H9 (cell line): ENCODE results near the gene NR1I2. TPM values are rescaled to one million over a fixed set of nuclear protein-coding genes. Genes with fewer than 3 reads are reported as not detected.

Experiments
- DNase-seq: peaks from one replicate; pipeline ENCODE4 v3.0.0-alpha.2; 2017
- H2AFZ ChIP-seq: one replicate; pipeline ENCODE4 v1.6.1; 2013; ENCODE audit warnings: mild to moderate bottlenecking, low read length, control low read depth, moderate library complexity
- H2AK5ac ChIP-seq: 2 replicates; pipeline ENCODE4 v1.6.1; 2013; ENCODE audit warnings: low read length, control low read depth, mixed read lengths; ENCODE audit not compliant: insufficient read length
- H2BK120ac ChIP-seq: one replicate; pipeline ENCODE4 v1.6.1; 2013; ENCODE audit warnings: low read depth, mild to moderate bottlenecking, low read length, control low read depth, inconsistent platforms; ENCODE audit not compliant: poor library complexity, severe bottlenecking
- H2BK12ac ChIP-seq: 2 replicates; pipeline ENCODE4 v1.6.1; 2013; ENCODE audit warnings: low read length, control low read depth, mixed read lengths, low read depth; ENCODE audit not compliant: insufficient read length
- H2BK15ac ChIP-seq: 2 replicates; pipeline ENCODE4 v1.6.1; 2013; ENCODE audit warnings: low read depth, low read length, control low read depth
- H2BK20ac ChIP-seq: one replicate; pipeline ENCODE4 v1.6.1; 2013; ENCODE audit warnings: low read depth, mild to moderate bottlenecking, low read length, control low read depth, inconsistent platforms; ENCODE audit not compliant: poor library complexity, severe bottlenecking
- H2BK5ac ChIP-seq: 2 replicates; pipeline ENCODE4 v1.6.1; 2013; ENCODE audit warnings: low read length, control low read depth, mixed read lengths; ENCODE audit not compliant: insufficient read length
- H3K14ac ChIP-seq: 2 replicates; pipeline ENCODE4 v1.6.1; 2013; ENCODE audit warnings: low read length, control low read depth; ENCODE audit not compliant: insufficient read depth
- H3K18ac ChIP-seq: 2 replicates; pipeline ENCODE4 v1.6.1; 2013; ENCODE audit warnings: low read depth, mild to moderate bottlenecking, mixed read lengths, low read length, control low read depth; ENCODE audit not compliant: insufficient read length
- H3K23ac ChIP-seq: 2 replicates; pipeline ENCODE4 v1.6.1; 2013; ENCODE audit warnings: low read length, control low read depth, mixed read lengths, low read depth; ENCODE audit not compliant: insufficient read length
- H3K23me2 ChIP-seq: 2 replicates; pipeline ENCODE4 v1.6.1; 2013; ENCODE audit warnings: low read depth, mild to moderate bottlenecking, mixed read lengths, low read length, control low read depth; ENCODE audit not compliant: insufficient read length, poor library complexity, severe bottlenecking
- H3K27ac ChIP-seq: 2 replicates; pipeline ENCODE4 v1.5.1; 2013; ENCODE audit warnings: low read length, control low read depth, mixed read lengths, low read depth; ENCODE audit not compliant: insufficient read length
- H3K27me3 ChIP-seq: 2 replicates; pipeline ENCODE4 v1.6.1; 2013; ENCODE audit warnings: low read length, control low read depth, inconsistent platforms; ENCODE audit not compliant: insufficient read depth
- H3K4ac ChIP-seq: 2 replicates; pipeline ENCODE4 v1.6.1; 2013; ENCODE audit warnings: low read depth, mild to moderate bottlenecking, control low read depth, inconsistent platforms, low read length, moderate library complexity
- H3K4me1 ChIP-seq: 2 replicates; pipeline ENCODE4 v1.6.1; 2013; ENCODE audit warnings: low read length, control low read depth, inconsistent platforms; ENCODE audit not compliant: insufficient read depth
- H3K4me2 ChIP-seq: 2 replicates; pipeline ENCODE4 v1.6.1; 2013; ENCODE audit warnings: low read length, control low read depth, mixed read lengths; ENCODE audit not compliant: insufficient read length, insufficient read depth
- H3K56ac ChIP-seq: 2 replicates; pipeline ENCODE4 v1.6.1; 2013; ENCODE audit warnings: low read depth, mild to moderate bottlenecking, mixed read lengths, low read length, control low read depth; ENCODE audit not compliant: insufficient read length
- H3K79me1 ChIP-seq: 2 replicates; pipeline ENCODE4 v1.6.1; 2013; ENCODE audit warnings: low read depth, mild to moderate bottlenecking, moderate library complexity, low read length, control low read depth, inconsistent platforms; ENCODE audit not compliant: insufficient read depth, poor library complexity, severe bottlenecking
- H3K79me2 ChIP-seq: 2 replicates; pipeline ENCODE4 v1.6.1; 2013; ENCODE audit warnings: low read length, control low read depth, inconsistent platforms; ENCODE audit not compliant: insufficient read depth
- H3K9ac ChIP-seq: 2 replicates; pipeline ENCODE4 v1.6.1; 2013; ENCODE audit warnings: low read length, control low read depth, mixed read lengths; ENCODE audit not compliant: insufficient read length; ENCODE audit errors: extremely low read depth
- H3K9me3 ChIP-seq: one replicate; pipeline ENCODE4 v1.6.1; 2013; ENCODE audit warnings: low read depth, low read length, inconsistent platforms; ENCODE audit not compliant: control insufficient read depth
- H3T11ph ChIP-seq: one replicate; pipeline ENCODE4 v1.6.1; 2013; ENCODE audit warnings: mild to moderate bottlenecking, low read length, control low read depth, inconsistent platforms
- H4K20me1 ChIP-seq: one replicate; pipeline ENCODE4 v1.6.1; 2013; ENCODE audit not compliant: control insufficient read depth, insufficient read length, insufficient read depth
- H4K5ac ChIP-seq: 2 replicates; pipeline ENCODE4 v1.6.1; 2013; ENCODE audit warnings: low read depth, mild to moderate bottlenecking, mixed read lengths, low read length, control low read depth; ENCODE audit not compliant: insufficient read length
- H4K8ac ChIP-seq: replicated peaks from 2 replicates; pipeline ENCODE4 v1.6.1; 2013; ENCODE audit warnings: low read length, control low read depth, mixed read lengths, low read depth; ENCODE audit not compliant: insufficient read length
- H4K91ac ChIP-seq: 2 replicates; pipeline ENCODE4 v1.6.1; 2013; ENCODE audit warnings: low read depth, mild to moderate bottlenecking, moderate library complexity, mixed read lengths, low read length, control low read depth; ENCODE audit not compliant: insufficient read length
- H3K27ac Mint-ChIP-seq, 3 experiments: 2 replicates in 2 of 3; 3 replicates in 1 of 3; pipeline ENCODE4 v1.8.0; 2020 to 2021; ENCODE audit warnings: mixed read lengths in 3 of 3, mild to moderate bottlenecking in 1 of 3, moderate library complexity in 1 of 3
- H3K27me3 Mint-ChIP-seq: 2 replicates; pipeline ENCODE4 v1.8.0; 2021; ENCODE audit warnings: low read depth, mild to moderate bottlenecking, moderate library complexity, mixed read lengths
- H3K36me3 Mint-ChIP-seq, 3 experiments: 2 replicates in 2 of 3; 3 replicates in 1 of 3; pipeline ENCODE4 v1.8.0; 2020 to 2021; ENCODE audit warnings: low read depth in 3 of 3, mixed read lengths in 3 of 3; ENCODE audit not compliant: insufficient read depth in 1 of 3
- H3K4me1 Mint-ChIP-seq, 2 experiments: 2 replicates each; pipeline ENCODE4 v1.8.0; 2020; ENCODE audit warnings: mixed read lengths in 2 of 2
- H3K4me3 Mint-ChIP-seq, 2 experiments: 2 replicates in 1 of 2; 3 replicates in 1 of 2; pipeline ENCODE4 v1.8.0; 2020 to 2021; ENCODE audit warnings: mild to moderate bottlenecking in 2 of 2, mixed read lengths in 2 of 2, moderate library complexity in 1 of 2
- H3K9me3 Mint-ChIP-seq, 2 experiments: 2 replicates in 1 of 2; 3 replicates in 1 of 2; pipeline ENCODE4 v1.8.0; 2020; ENCODE audit warnings: mild to moderate bottlenecking in 2 of 2, mixed read lengths in 2 of 2, moderate library complexity in 1 of 2
- WGBS: extraction: QIAGEN DNeasy Blood & Tissue Kit; methylation state at CpG from one replicate; pipeline ENCODE4 v1.1.7; 2013; ENCODE audit warnings: missing lambda C conversion rate, low lambda C conversion rate, mixed read lengths; ENCODE audit not compliant: insufficient read length; ENCODE audit errors: extremely low coverage; 5-methylcytosine and 5-hydroxymethylcytosine counted together
- total RNA-seq: library from RNA; stranded (reverse); gene quantifications from 2 replicates; pipeline ENCODE4 v1.2.1, GENCODE V29; 2021
- TF ChIP-seq, protein P1 (sequence below): fragments of 200-600 bp; sonication (generic); conservative IDR thresholded peaks from 3 replicates; pipeline ENCODE4 v1.8.0; 2021; ENCODE audit warnings: antibody characterized with exemption, mild to moderate bottlenecking

Gene NR1I2
- total RNA-seq, 1 experiment from 2014 or later = not detected

DNA sequence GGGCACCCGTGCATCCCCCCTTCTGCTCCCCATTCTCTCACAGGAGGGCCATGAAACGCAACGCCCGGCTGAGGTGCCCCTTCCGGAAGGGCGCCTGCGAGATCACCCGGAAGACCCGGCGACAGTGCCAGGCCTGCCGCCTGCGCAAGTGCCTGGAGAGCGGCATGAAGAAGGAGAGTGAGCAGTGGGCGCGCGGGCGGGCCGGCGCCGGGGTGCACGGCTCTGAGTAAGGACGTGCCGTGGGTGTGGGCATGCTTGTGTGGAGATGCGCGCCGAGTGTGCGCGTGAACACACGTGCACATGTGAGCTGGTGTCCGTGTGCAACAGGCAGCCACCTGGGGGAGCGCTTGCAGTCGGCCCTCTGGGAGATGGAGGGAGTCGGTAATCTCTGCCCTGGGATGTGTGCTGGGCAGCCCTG lies 28.1 kb downstream of the NR1I2 start:
- Histone ChIP-seq H2AK5ac (no peak overlapping the region), H3K56ac (no peak overlapping the region), H3K18ac (no peak overlapping the region), H2BK20ac (no peak overlapping the region), H3K4me2 (no peak overlapping the region), H3K4ac (no peak overlapping the region), H2BK15ac (no peak overlapping the region), H2AFZ (no peak overlapping the region), H3K9me3 (no peaks in the 10 kb centered on the region), H2BK5ac (no peak overlapping the region), H3K27ac (no peak overlapping the region), H3K79me1 (no peaks in the 10 kb centered on the region), H3K9ac (no peak overlapping the region), H3T11ph (no peak overlapping the region), H3K23ac (no peak overlapping the region), H3K4me1 (no peaks in the 10 kb centered on the region), H3K27me3 (0 out of 2 replicates have a peak, but pooled peaks cover 3% of the 10 kb centered on the region), H2BK12ac (no peak overlapping the region), H3K14ac (no peak overlapping the region), H3K79me2 (no peaks in the 10 kb centered on the region), H4K5ac (no peak overlapping the region), H3K23me2 (no peaks in the 10 kb centered on the region), H4K91ac (no peak overlapping the region), H2BK120ac (no peak overlapping the region), H4K8ac (no peak overlapping the region), H4K20me1 (no peaks in the 10 kb centered on the region)
- no peak overlapping the region for H3K4me3 Mint-ChIP-seq
- WGBS = no CpG with 5 or more reads among the region's 33 CpGs
- H3K4me1 Mint-ChIP-seq = no peaks in the 10 kb centered on the region
- H3K9me3 Mint-ChIP-seq = no peaks in the 10 kb centered on the region
- TF ChIP-seq, protein P1, sequence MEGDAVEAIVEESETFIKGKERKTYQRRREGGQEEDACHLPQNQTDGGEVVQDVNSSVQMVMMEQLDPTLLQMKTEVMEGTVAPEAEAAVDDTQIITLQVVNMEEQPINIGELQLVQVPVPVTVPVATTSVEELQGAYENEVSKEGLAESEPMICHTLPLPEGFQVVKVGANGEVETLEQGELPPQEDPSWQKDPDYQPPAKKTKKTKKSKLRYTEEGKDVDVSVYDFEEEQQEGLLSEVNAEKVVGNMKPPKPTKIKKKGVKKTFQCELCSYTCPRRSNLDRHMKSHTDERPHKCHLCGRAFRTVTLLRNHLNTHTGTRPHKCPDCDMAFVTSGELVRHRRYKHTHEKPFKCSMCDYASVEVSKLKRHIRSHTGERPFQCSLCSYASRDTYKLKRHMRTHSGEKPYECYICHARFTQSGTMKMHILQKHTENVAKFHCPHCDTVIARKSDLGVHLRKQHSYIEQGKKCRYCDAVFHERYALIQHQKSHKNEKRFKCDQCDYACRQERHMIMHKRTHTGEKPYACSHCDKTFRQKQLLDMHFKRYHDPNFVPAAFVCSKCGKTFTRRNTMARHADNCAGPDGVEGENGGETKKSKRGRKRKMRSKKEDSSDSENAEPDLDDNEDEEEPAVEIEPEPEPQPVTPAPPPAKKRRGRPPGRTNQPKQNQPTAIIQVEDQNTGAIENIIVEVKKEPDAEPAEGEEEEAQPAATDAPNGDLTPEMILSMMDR = no peak
- no peak overlapping the region for H3K27ac Mint-ChIP-seq
- DNase-seq = peak; percentile 43
- H3K27me3 Mint-ChIP-seq = peaks cover 4% of the 10 kb centered on the region; the same call in 1 of the 2 replicates
- no peaks in the 10 kb centered on the region; a peak in 1 of 7 replicates for H3K36me3 Mint-ChIP-seq
